ENCODE measurements around the gene CKLF. TPM values are rescaled to one million over a fixed set of nuclear protein-coding genes. Genes with fewer than 3 reads are reported as not detected.
A peak's percentile ranks its signal among the peaks of the same experiment; 100 is the strongest.

CKLF gene
- total RNA-seq, 1 experiment from 2014 or later, result 21.0 TPM

GRCh38 chr16:66510298-66510697, 42.1 kb upstream of the CKLF start:
- Mint-ChIP-seq H3K4me1 (peaks cover 31% of the 10 kb centered on the region), H3K36me3 (peaks cover 11% of the 10 kb centered on the region), H3K4me3 (no peak overlapping the region), H3K27me3 (ENCODE audit: low read depth) (no peaks in the 10 kb centered on the region), H3K9me3 (peaks cover 4% of the 10 kb centered on the region; the same call in 1 of the 2 replicates), H3K27ac (no peak overlapping the region)
- no peak for ATAC-seq
- ChIA-PET POLR2A (interaction anchor here (0.7 kb wide), 1 partner anchor 364 kb away, joined by 9 read pairs; no protein-coding TSS in a partner anchor), CTCF (interaction anchor here (0.7 to 3.9 kb wide), 5 partner anchors 70 to 141 kb away, joined by 3 to 27 read pairs (median 12); no protein-coding TSS in a partner anchor)
- no peak for DNase-seq (ENCODE audit: low spot score)
- no peak for TF ChIP-seq TCF7 (CRISPR knock-in tag; IDR thresholded peaks at IDR 0.05; ENCODE audit: low read depth)
- TF ChIP-seq PRRX2 (CRISPR knock-in tag; IDR thresholded peaks at IDR 0.05), result no peak
- TF ChIP-seq CTCF (IDR thresholded peaks at IDR 0.05), result no peak
- no peak for TF ChIP-seq SOX15 (CRISPR knock-in tag; IDR thresholded peaks at IDR 0.05)
- TF ChIP-seq FOXK1 (CRISPR knock-in tag; IDR thresholded peaks at IDR 0.05), result no peak
- no peak for TF ChIP-seq GTF2I (CRISPR knock-in tag; conservative IDR thresholded peaks at IDR 0.05)
- no peak for TF ChIP-seq ELF4 (CRISPR knock-in tag; IDR thresholded peaks at IDR 0.05; ENCODE audit: low read depth)
- no peak for TF ChIP-seq TP53 (CRISPR knock-in tag; IDR thresholded peaks at IDR 0.05)

DNA sequence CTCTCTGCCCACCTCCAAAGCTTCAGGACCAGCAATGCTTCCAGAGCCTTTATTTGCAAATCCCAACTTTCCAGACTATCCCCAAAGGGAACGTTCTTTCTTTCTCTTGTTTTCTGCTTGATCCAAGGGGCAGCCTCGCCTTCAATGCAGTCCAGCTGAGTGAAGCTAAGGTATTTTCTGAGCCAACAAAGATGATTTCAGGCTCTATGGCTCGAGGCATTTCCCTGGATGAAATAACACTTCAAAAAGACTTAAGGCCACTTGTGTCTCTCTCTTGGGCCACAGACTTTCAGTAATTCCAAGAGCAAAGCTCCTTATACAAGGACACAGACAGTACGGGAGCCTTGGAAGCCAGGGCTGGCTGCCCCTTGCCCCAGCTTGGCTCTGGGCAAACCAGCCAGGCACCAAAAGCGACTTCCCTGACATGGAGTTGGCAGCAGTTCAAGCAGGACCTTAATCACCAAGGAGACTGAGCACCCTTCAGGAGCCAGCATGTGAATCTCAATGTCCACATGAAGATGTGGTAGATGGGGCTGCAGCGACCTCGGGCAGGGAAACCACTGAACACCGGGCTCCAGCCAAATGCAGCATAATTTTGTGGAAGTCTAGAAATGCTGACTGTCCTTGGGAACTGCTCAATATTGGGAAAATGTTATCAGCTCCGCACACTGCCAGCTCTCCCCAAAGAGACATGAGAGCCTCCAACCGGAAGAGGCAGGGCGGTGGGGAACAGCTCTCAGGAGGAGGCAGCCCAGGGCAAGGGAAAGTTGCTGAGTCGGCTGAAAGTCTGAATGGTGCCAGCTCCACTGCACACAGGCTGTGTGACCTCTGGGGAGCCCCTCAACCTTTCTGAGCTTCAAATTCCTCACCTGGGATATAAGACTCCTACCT, 41.4 kb upstream of the CKLF start:
- TF ChIP-seq, protein P1, sequence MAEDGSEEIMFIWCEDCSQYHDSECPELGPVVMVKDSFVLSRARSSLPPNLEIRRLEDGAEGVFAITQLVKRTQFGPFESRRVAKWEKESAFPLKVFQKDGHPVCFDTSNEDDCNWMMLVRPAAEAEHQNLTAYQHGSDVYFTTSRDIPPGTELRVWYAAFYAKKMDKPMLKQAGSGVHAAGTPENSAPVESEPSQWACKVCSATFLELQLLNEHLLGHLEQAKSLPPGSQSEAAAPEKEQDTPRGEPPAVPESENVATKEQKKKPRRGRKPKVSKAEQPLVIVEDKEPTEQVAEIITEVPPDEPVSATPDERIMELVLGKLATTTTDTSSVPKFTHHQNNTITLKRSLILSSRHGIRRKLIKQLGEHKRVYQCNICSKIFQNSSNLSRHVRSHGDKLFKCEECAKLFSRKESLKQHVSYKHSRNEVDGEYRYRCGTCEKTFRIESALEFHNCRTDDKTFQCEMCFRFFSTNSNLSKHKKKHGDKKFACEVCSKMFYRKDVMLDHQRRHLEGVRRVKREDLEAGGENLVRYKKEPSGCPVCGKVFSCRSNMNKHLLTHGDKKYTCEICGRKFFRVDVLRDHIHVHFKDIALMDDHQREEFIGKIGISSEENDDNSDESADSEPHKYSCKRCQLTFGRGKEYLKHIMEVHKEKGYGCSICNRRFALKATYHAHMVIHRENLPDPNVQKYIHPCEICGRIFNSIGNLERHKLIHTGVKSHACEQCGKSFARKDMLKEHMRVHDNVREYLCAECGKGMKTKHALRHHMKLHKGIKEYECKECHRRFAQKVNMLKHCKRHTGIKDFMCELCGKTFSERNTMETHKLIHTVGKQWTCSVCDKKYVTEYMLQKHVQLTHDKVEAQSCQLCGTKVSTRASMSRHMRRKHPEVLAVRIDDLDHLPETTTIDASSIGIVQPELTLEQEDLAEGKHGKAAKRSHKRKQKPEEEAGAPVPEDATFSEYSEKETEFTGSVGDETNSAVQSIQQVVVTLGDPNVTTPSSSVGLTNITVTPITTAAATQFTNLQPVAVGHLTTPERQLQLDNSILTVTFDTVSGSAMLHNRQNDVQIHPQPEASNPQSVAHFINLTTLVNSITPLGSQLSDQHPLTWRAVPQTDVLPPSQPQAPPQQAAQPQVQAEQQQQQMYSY (CRISPR knock-in tag; IDR thresholded peaks at IDR 0.05), result no peak
- peak; percentile 57; the same call in 1 of the 2 replicates for TF ChIP-seq GTF2I (CRISPR knock-in tag; conservative IDR thresholded peaks at IDR 0.05)
- Mint-ChIP-seq H3K27me3 (ENCODE audit: low read depth) (no peaks in the 10 kb centered on the region), H3K9me3 (peaks cover 4% of the 10 kb centered on the region; the same call in 1 of the 2 replicates), H3K27ac (no peak overlapping the region), H3K4me3 (no peak overlapping the region), H3K4me1 (peaks cover 33% of the 10 kb centered on the region), H3K36me3 (peaks cover 11% of the 10 kb centered on the region)
- DNase-seq (ENCODE audit: low spot score), result no peak
- ChIA-PET CTCF (interaction anchor here (0.7 to 3.9 kb wide), 14 partner anchors 11 to 169 kb away, joined by 3 to 27 read pairs (median 5); partner anchors contain the start of gene TK2), POLR2A (interaction anchor here (0.7 to 1.1 kb wide), 2 partner anchors 20 to 363 kb away, joined by 4 to 9 read pairs; no protein-coding TSS in a partner anchor)
- ATAC-seq, result peak; percentile 29

- Mint-ChIP-seq H3K4me1 (peaks cover 39% of the 10 kb centered on the region), H3K27me3 (ENCODE audit: low read depth) (no peaks in the 10 kb centered on the region), H3K27ac (peak overlapping the region; percentile 93), H3K4me3 (no peak overlapping the region), H3K36me3 (peaks cover 11% of the 10 kb centered on the region), H3K9me3 (peaks cover 4% of the 10 kb centered on the region; the same call in 1 of the 2 replicates)
- DNase-seq (ENCODE audit: low spot score) (peak; percentile 46), ATAC-seq (peak; percentile 65)
- TF ChIP-seq, protein P2, sequence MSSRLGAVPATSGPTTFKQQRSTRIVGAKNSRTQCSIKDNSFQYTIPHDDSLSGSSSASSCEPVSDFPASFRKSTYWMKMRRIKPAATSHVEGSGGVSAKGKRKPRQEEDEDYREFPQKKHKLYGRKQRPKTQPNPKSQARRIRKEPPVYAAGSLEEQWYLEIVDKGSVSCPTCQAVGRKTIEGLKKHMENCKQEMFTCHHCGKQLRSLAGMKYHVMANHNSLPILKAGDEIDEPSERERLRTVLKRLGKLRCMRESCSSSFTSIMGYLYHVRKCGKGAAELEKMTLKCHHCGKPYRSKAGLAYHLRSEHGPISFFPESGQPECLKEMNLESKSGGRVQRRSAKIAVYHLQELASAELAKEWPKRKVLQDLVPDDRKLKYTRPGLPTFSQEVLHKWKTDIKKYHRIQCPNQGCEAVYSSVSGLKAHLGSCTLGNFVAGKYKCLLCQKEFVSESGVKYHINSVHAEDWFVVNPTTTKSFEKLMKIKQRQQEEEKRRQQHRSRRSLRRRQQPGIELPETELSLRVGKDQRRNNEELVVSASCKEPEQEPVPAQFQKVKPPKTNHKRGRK (CRISPR knock-in tag; IDR thresholded peaks at IDR 0.05; ENCODE audit: borderline replicate concordance), result no peak
- TF ChIP-seq, protein P3, sequence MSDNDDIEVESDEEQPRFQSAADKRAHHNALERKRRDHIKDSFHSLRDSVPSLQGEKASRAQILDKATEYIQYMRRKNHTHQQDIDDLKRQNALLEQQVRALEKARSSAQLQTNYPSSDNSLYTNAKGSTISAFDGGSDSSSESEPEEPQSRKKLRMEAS (CRISPR knock-in tag; IDR thresholded peaks at IDR 0.05), result no peak
- TF ChIP-seq OVOL2 (CRISPR knock-in tag; IDR thresholded peaks at IDR 0.05; ENCODE audit: borderline replicate concordance) (no peak), ZNF232 (CRISPR knock-in tag; IDR thresholded peaks at IDR 0.05) (no peak), RELA (CRISPR knock-in tag; IDR thresholded peaks at IDR 0.05; ENCODE audit: borderline replicate concordance) (no peak), SP1 (CRISPR knock-in tag; conservative IDR thresholded peaks at IDR 0.05) (no peak), FOXJ3 (CRISPR knock-in tag; IDR thresholded peaks at IDR 0.05; ENCODE audit: borderline replicate concordance) (no peak), HMGA2 (CRISPR knock-in tag; IDR thresholded peaks at IDR 0.05) (no peak), ZNF671 (CRISPR knock-in tag; IDR thresholded peaks at IDR 0.05) (no peak)
- ChIA-PET CTCF (interaction anchor here (0.5 to 3.9 kb wide), 16 partner anchors 10 to 815 kb away, joined by 3 to 27 read pairs (median 5); partner anchors contain the start of genes CMTM3, KCTD19, LRRC36 and TK2), POLR2A (interaction anchor here (1.1 kb wide), 1 partner anchor 21 kb away, joined by 4 read pairs; no protein-coding TSS in a partner anchor)
Observed at GRCh38 chr16:66511602-66512271, 40.6 kb upstream of the CKLF start.

All from WTC11 (cell line).